Measurements from ENCODE around the gene DOCK2. TPM values are rescaled to one million over a fixed set of nuclear protein-coding genes. Genes with fewer than 3 reads are reported as not detected.
A peak's percentile ranks its signal among the peaks of the same experiment; 100 is the strongest.
"Not testable (repeated sequence)": the region's sequence is repeated elsewhere in the genome, so short reads cannot be mapped to it uniquely, and the experiment has no call there.

The DOCK2 gene
- total RNA-seq, 6 donors from 2014 or later: 46.7 to 150 (median 73.8) TPM

DNA sequence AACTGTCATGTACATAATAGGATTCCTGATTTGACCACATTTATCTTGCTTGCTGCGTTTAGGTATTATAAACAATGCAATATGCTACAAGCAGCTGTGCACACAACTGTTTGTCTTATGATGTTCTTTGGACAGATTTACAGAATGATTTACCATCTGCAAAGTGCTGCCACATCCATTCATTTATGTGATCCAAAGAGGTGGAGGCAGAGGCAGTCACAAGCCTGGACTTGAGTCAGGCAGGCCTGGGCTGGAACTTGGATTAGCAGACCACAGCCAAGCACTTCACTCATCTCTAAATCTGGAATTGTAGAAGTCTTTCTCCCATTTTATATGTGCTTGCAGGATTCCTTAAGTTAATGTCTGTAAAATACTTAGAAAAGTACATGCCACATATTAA is 194.3 kb downstream of the DOCK2 start:
- no peak overlapping the region for H3K4me3 ChIP-seq
- ATAC-seq (ENCODE audit: low FRiP score in 2 of 2) (no peak), DNase-seq (no peak)
- H3K27me3 ChIP-seq: no peaks in the 10 kb centered on the region
- TF ChIP-seq POLR2AphosphoS5 (IDR thresholded peaks at IDR 0.05): no peak
- TF ChIP-seq POLR2A (IDR thresholded peaks at IDR 0.05): no peak
- no peak for TF ChIP-seq EP300 (IDR thresholded peaks at IDR 0.05)
- TF ChIP-seq, protein P1, sequence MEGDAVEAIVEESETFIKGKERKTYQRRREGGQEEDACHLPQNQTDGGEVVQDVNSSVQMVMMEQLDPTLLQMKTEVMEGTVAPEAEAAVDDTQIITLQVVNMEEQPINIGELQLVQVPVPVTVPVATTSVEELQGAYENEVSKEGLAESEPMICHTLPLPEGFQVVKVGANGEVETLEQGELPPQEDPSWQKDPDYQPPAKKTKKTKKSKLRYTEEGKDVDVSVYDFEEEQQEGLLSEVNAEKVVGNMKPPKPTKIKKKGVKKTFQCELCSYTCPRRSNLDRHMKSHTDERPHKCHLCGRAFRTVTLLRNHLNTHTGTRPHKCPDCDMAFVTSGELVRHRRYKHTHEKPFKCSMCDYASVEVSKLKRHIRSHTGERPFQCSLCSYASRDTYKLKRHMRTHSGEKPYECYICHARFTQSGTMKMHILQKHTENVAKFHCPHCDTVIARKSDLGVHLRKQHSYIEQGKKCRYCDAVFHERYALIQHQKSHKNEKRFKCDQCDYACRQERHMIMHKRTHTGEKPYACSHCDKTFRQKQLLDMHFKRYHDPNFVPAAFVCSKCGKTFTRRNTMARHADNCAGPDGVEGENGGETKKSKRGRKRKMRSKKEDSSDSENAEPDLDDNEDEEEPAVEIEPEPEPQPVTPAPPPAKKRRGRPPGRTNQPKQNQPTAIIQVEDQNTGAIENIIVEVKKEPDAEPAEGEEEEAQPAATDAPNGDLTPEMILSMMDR (IDR thresholded peaks at IDR 0.05): no peak
- WGBS, 2 donors: 41 to 52% methylated on average over 1 of the region's 1 CpG
- H3K36me3 ChIP-seq: no peaks in the 10 kb centered on the region
- no peaks in the 10 kb centered on the region for H3K4me1 ChIP-seq
- no peaks in the 10 kb centered on the region for H3K9me3 ChIP-seq
- H3K27ac ChIP-seq: no peak overlapping the region

DNA sequence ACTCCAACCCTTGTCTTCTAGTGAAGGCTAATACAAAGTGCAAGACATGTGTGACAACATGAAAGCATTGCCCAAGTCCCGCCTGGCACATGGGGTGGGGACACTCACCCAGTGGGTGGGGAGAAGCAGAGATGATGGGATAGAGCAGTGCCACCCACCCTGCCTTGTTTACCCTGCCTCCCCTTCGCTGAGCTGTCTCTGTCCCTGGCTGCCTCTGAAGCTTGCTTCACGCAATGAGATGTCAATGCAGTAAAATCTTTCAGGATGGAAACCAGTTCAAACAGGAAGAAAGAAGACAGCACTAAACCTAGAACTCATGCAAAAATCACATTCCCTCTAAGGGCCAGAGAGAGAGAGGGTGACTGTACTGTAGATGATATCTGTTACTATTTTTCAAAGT is 195.2 kb downstream of the DOCK2 start:
- Histone ChIP-seq H3K27me3 (no peaks in the 10 kb centered on the region), H3K36me3 (no peaks in the 10 kb centered on the region), H3K9me3 (no peaks in the 10 kb centered on the region), H3K4me1 (no peaks in the 10 kb centered on the region), H3K27ac (no peak overlapping the region), H3K4me3 (no peak overlapping the region)
- DNase-seq (no peak), ATAC-seq (ENCODE audit: low FRiP score in 2 of 2) (peak in 1 of 2 donors; percentile 55)
- WGBS, 2 donors: 81 to 84% methylated on average over 3 of the region's 3 CpGs
- TF ChIP-seq POLR2AphosphoS5 (IDR thresholded peaks at IDR 0.05) (no peak), POLR2A (IDR thresholded peaks at IDR 0.05) (no peak)

DNA sequence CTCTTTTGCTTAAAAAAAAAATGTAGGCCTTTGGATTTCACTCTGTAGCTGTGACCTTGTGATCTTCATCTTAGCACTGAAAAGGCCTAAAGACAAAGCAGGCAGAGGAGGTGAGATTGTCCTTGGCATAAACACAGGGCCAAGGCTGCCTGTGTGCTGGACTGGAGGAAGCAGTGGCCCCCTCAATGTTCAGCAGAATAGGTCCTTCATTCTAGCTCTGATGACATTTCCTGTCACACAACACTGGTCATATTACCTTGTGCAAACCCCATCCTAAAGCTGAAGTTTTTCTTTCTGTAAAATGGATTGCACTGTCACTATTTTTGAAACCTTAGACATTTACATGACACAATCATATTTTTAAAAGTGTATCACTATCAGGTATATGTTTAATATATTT is 195.8 kb downstream of the DOCK2 start:
- H3K27me3 ChIP-seq: no peaks in the 10 kb centered on the region
- no peak overlapping the region for H3K4me3 ChIP-seq
- TF ChIP-seq EP300 (IDR thresholded peaks at IDR 0.05) (no peak), POLR2A (IDR thresholded peaks at IDR 0.05) (no peak), POLR2AphosphoS5 (IDR thresholded peaks at IDR 0.05) (no peak)
- TF ChIP-seq, protein P1 (IDR thresholded peaks at IDR 0.05): no peak
- ATAC-seq (ENCODE audit: low FRiP score in 2 of 2) (no peak), DNase-seq (no peak)
- no peak overlapping the region for H3K27ac ChIP-seq
- H3K36me3 ChIP-seq: no peaks in the 10 kb centered on the region
- no peaks in the 10 kb centered on the region for H3K9me3 ChIP-seq
- no peaks in the 10 kb centered on the region for H3K4me1 ChIP-seq

DNA sequence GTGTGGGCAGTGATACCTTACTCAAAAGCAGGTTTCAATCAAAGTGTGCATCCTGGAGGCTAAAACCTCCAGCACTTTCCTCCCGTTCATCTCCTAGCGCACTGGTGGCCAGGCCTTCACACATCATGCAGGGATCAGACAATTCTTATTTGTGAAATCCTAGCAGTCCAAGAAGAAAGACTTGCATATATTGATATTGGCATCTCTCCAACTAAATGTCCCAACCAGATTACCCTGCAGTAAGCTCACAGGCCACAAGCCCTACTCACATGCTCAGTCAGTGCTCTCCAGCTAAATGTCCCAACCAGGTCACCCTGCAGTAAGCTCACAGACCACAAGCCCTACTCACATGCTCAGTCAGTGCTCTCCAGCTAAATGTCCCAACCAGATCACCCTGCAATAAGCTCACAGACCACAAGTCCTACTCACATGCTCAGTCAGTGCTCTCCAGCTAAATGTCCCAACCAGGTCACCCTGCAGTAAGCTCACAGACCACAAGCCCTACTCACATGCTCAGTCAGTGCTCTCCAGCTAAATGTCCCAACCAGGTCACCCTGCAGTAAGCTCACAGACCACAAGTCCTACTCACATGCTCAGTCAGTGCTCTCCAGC is 196.7 kb downstream of the DOCK2 start:
- 86 to 96% methylated on average over 2 of the region's 2 CpGs for WGBS, 2 donors
- not testable (repeated sequence) for H3K9me3 ChIP-seq; H3K4me1 ChIP-seq; ATAC-seq (ENCODE audit: low FRiP score in 2 of 2); DNase-seq; H3K36me3 ChIP-seq; H3K27me3 ChIP-seq; H3K4me3 ChIP-seq; H3K27ac ChIP-seq

DNA sequence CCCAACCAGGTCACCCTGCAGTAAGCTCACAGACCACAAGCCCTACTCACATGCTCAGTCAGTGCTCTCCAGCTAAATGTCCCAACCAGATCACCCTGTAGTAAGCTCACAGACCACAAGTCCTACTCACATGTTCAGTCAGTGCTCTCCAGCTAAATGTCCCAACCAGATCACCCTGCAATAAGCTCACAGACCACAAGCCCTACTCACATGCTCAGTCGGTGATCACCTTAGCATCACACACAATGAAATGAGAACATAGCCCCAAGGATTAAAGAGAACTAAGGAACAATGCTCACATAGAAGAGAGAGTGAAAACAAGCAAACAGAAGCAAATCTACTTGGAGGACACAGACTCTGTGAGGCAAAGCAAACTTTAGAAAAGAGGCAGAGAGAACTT is 197.5 kb downstream of the DOCK2 start:
- not testable (repeated sequence) for H3K9me3 ChIP-seq; H3K4me1 ChIP-seq; H3K36me3 ChIP-seq; DNase-seq; H3K27ac ChIP-seq; H3K4me3 ChIP-seq; H3K27me3 ChIP-seq; ATAC-seq (ENCODE audit: low FRiP score in 2 of 2)
- 55 to 69% methylated on average over 1 of the region's 1 CpG for WGBS, 2 donors

DNA sequence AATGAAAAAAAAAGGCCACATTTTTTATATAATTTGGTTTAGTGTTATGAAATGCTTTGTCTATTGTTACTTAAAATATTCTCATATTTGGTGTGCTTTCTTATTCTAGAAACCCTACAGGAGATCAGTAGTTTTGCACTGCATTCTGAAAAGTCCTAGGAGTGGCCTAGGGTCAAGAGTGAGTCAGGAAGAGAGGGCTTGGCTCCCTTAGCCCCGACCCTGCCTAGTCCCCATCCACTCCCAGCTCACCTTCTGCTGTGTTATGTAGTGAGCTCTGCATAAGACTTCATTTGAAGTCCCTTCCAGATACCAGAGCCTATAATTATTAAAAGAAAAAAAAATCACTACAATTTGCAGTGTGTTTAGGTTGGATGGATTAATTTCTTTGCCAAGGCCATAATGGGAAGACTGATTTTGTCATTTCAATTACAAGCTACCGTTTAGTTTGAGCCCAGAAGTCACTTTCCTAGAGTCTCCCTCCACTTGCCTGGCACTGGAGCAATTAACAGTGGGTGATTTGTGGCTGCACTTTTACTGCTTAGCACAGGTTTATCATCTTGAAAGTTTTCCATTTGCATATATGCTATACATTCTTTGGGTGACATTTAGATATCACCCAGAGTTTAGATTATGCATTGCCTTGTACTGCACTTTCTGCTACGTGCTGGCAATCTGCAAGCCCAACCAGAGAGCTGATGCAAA is 199.9 kb downstream of the DOCK2 start:
- H3K36me3 ChIP-seq: no peaks in the 10 kb centered on the region
- ATAC-seq (ENCODE audit: low FRiP score in 2 of 2) (no peak), DNase-seq (no peak)
- H3K9me3 ChIP-seq: no peaks in the 10 kb centered on the region
- WGBS, 2 donors: 61 to 63% methylated on average over 3 of the region's 3 CpGs
- TF ChIP-seq EP300 (IDR thresholded peaks at IDR 0.05) (no peak), POLR2AphosphoS5 (IDR thresholded peaks at IDR 0.05) (no peak)
- TF ChIP-seq, protein P1 (IDR thresholded peaks at IDR 0.05): no peak
- H3K27me3 ChIP-seq: no peaks in the 10 kb centered on the region
- H3K27ac ChIP-seq: no peak overlapping the region
- no peak overlapping the region for H3K4me3 ChIP-seq
- no peaks in the 10 kb centered on the region for H3K4me1 ChIP-seq

Data from upper lobe of left lung (tissue), 6 donors.